ENCODE measurements around the gene MRPL14. TPM values are rescaled to one million over a fixed set of nuclear protein-coding genes. Genes with fewer than 3 reads are reported as not detected.

The MRPL14 gene
- total RNA-seq, 1 experiment from 2014 or later = 58.8 TPM

DNA sequence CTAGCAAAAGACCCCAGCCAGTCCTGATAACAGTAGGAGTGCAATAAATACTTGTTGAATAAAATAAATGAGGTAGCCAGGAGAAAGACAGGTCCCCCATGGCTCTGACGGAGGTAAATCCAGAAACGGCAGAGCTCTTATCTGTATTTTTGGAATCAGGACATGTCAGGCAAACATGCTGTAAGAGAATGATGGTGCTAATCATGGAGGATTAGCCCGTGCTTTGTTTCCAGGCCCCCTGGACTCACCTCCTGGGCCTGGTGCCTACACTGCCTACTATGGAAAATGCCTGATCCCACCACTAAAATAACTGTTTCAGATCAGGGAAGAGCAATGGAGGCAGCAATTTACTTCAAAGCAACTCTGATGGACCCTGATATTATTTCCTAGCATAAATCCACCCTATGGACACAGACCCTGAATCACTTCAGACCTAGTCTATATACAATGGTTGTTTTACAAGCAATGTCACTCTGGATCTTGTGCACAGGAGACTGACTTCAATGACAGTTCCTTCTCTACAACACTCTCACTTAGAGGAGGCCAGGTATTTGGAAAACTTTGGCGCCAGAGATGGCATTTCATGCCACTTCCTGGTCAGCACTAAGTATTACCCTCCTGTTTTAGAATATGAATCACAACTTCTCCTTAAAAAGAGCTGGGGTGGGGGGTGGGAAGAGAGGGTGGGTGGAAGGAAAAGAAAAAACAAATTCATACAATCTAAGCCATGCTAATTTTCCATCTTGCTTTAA, 6.4 kb downstream of the MRPL14 start:
- no peak overlapping the region for H3K27ac ChIP-seq

DNA sequence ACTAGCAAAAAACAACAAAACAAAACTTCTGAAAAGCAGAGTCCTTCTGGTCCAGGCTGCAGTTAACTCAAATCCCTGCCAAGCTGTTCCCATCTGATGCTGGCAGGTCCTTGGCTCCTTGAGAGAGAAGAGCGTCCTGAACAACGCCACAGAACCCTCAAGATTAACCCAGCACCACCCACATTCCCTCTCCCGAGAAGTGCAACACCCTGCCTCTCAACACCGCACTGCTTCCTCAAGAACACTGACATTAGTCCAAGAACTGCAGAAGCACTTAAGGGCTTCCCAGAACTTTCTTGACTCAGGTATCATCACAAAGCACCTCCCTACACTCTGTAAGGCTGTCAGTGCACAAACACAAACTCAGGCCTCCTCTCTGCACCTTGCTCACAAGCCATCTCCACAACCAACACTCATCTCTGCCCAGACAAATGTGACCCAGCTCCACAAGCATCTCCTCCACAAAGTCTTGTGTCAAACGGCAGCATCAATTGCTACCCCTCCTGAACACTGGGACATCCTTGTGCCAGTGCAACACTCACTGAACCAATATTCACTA, 7.5 kb downstream of the MRPL14 start:
- no peak for DNase-seq
- Histone ChIP-seq H3K4me3 (no peak overlapping the region), H3K9me3 (replicated peaks) (no peaks in the 10 kb centered on the region), H3K36me3 (peaks cover 13% of the 10 kb centered on the region), H3K27me3 (no peaks in the 10 kb centered on the region), H3K27ac (no peak overlapping the region), H3K4me1 (peaks cover 6% of the 10 kb centered on the region; the same call in 1 of the 2 replicates)

More for the DNA sequence above, 6.4 kb downstream of the MRPL14 start:
- H3K9me3 ChIP-seq (replicated peaks) = no peaks in the 10 kb centered on the region
- peaks cover 10% of the 10 kb centered on the region for H3K4me1 ChIP-seq
- peaks cover 8% of the 10 kb centered on the region for H3K36me3 ChIP-seq
- no peak overlapping the region for H3K4me3 ChIP-seq
- no peaks in the 10 kb centered on the region for H3K27me3 ChIP-seq
- DNase-seq = no peak

DNA sequence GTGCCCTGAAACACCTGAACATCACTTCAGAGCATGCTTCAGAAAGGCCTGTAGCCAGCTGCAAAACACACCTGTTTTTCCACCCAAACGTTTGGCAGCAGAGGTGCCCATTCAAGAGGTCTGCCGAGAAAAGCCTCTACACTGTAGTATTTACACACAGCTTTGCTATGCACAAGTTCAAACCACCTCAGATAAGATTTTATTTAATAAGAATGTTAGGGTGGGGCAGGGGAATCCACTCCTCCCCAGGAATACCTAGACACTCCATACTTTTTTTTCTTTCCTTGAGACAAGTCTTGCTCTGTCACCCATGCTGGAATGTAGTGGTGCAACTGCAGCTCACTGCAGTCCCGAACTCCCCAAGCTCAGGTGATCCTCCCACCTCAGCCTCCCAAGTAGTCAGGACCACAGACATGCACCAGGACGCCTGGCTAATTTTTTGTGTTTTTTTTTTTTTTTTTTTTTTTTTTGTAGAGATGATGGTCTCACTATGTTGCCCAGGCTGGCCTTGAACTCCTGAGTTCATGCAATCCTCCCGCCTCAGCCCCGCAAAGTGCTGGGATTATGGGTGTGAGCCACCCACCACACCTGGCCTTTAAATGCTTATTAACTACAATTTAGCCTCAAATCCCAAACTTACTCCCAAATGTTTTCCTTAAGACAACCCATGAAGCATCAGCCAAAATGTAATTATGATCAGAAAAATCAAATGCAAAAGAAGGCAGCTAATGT, 9.7 kb downstream of the MRPL14 start:
- Histone ChIP-seq H3K27ac (no peak overlapping the region), H3K27me3 (no peaks in the 10 kb centered on the region), H3K9me3 (replicated peaks) (no peaks in the 10 kb centered on the region), H3K4me1 (0 out of 2 replicates have a peak, but pooled peaks cover 4% of the 10 kb centered on the region), H3K4me3 (no peak overlapping the region), H3K36me3 (peaks cover 29% of the 10 kb centered on the region)
- DNase-seq = no peak

DNA sequence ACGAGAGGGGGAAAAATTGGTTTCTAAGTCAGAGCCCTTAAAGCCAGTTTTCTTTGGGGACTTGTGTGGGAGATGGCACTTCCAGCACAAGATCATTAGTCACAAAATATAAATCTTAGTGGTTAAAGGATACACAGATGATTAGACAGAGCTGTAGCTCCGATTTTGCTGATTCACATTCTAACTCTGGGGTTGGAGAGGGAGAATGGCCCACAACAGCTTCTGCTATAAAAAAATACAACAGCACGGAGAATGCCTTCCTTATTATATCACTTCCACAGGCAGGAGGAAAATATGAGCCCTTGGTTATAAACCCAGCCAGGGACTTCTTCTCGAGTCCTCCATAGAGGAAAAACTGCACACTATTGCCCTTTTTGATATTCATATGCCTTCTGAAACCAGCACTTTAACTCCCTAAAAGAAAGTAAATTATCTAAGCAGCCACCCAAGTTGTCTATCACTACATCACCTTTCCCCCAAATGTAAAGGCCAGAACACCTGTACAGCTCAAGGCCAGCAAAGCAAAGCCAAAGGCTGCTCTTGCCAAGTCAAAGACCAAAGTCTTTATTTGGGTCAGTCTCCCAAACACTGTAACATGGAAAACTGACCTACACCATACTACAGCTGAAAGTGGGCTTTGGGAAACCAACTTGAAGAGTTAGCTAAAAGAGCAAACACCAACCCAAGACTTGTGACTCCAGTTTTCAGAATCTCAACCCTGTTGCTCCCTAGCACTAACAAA, 10.4 kb downstream of the MRPL14 start:
- Histone ChIP-seq H3K36me3 (peaks cover 35% of the 10 kb centered on the region), H3K4me3 (no peak overlapping the region), H3K9me3 (replicated peaks) (no peaks in the 10 kb centered on the region), H3K4me1 (0 out of 2 replicates have a peak, but pooled peaks cover 4% of the 10 kb centered on the region), H3K27me3 (no peaks in the 10 kb centered on the region), H3K27ac (no peak overlapping the region)
- no peak for DNase-seq

DNA sequence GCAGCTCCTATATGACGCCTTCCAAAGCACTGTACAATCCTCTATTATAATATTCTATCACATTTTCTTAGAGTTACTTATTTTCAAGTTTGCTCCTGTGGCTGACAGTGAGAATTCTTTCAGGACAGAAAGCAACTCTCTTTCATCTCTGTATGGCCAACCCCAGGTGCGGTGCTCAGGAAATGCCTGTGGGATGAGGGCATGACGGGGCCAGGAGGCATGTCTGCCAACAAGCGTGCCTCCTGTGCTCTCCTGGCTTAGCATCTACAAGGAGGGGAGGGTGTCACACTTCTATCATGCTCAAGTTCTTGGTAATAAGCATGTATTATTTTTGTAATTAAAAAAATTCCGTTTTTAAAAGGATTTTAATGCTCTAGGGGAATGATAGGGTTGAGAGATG, 11.4 kb downstream of the MRPL14 start:
- no peak overlapping the region for H3K27ac ChIP-seq
- H3K4me3 ChIP-seq = no peak overlapping the region
- no peak for DNase-seq

DNA sequence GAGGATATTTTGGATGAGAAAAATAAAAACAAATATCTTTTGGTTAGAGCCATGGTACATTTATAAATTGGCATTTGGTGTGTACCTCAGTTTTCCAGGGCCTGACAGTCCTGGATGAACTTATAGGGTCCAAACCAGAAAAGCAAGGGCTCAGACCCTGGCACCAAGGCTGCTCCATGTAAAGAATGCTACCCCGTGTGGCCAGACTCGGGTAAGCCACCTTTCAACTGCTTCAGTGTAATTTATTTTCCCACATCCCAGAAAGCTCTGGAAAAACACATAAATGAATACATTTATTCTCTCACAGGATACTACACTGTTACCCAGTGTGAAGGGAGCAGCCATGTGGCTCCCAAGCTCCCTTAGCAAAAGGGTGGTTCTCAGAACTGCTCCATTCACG, 13.8 kb downstream of the MRPL14 start:
- H3K4me3 ChIP-seq = no peak overlapping the region
- H3K9me3 ChIP-seq (replicated peaks) = no peaks in the 10 kb centered on the region
- 0 out of 2 replicates have a peak, but pooled peaks cover 4% of the 10 kb centered on the region for H3K4me1 ChIP-seq
- DNase-seq = no peak
- H3K27ac ChIP-seq = no peak overlapping the region
- H3K36me3 ChIP-seq = peaks cover 36% of the 10 kb centered on the region
- H3K27me3 ChIP-seq = no peaks in the 10 kb centered on the region

More for the DNA sequence above, 11.4 kb downstream of the MRPL14 start:
- Histone ChIP-seq H3K36me3 (peaks cover 36% of the 10 kb centered on the region), H3K4me1 (0 out of 2 replicates have a peak, but pooled peaks cover 4% of the 10 kb centered on the region), H3K27me3 (no peaks in the 10 kb centered on the region), H3K9me3 (replicated peaks) (no peaks in the 10 kb centered on the region)

- Histone ChIP-seq H3K4me1 (no peaks in the 10 kb centered on the region), H3K27ac (no peak overlapping the region), H3K9me3 (replicated peaks) (no peaks in the 10 kb centered on the region), H3K4me3 (no peak overlapping the region), H3K36me3 (peaks cover 37% of the 10 kb centered on the region), H3K27me3 (no peaks in the 10 kb centered on the region)
- DNase-seq = no peak
Observed at GRCh38 chr6:44111434-44112417, 15.5 kb downstream of the MRPL14 start.

DNA sequence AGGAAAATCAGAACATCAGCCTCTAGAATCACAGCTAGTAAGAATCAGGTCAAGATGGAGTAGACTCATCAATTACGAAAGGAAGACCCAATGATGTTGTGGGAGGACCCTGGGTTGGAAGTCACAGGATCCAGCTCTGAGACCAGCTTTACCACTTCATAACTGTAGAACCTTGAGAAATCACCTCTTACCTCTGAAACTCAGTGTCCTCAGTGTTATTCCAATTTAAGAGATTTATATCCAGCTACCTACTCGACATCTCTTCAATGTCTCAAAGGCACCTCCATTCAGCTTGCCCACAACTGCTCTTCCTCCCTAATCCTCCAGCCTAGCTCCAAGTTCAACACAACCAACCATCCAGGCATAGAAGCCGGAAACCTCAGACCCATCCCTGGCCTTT, 16.3 kb downstream of the MRPL14 start:
- Histone ChIP-seq H3K36me3 (peaks cover 34% of the 10 kb centered on the region), H3K27ac (no peak overlapping the region), H3K4me1 (no peaks in the 10 kb centered on the region), H3K9me3 (replicated peaks) (no peaks in the 10 kb centered on the region), H3K27me3 (no peaks in the 10 kb centered on the region), H3K4me3 (no peak overlapping the region)
- DNase-seq = no peak

- H3K4me1 ChIP-seq = no peaks in the 10 kb centered on the region
- no peak for DNase-seq
- H3K4me3 ChIP-seq = no peak overlapping the region
- no peaks in the 10 kb centered on the region for H3K27me3 ChIP-seq
- H3K9me3 ChIP-seq (replicated peaks) = no peaks in the 10 kb centered on the region
- H3K36me3 ChIP-seq = peaks cover 30% of the 10 kb centered on the region
- H3K27ac ChIP-seq = no peak overlapping the region
Observed at GRCh38 chr6:44110005-44110676, 17.1 kb downstream of the MRPL14 start.

GRCh38 chr6:44109212-44109611, 18.0 kb downstream of the MRPL14 start:
- Histone ChIP-seq H3K36me3 (peaks cover 29% of the 10 kb centered on the region), H3K9me3 (replicated peaks) (no peaks in the 10 kb centered on the region), H3K27me3 (no peaks in the 10 kb centered on the region), H3K4me1 (no peaks in the 10 kb centered on the region), H3K27ac (no peak overlapping the region), H3K4me3 (no peak overlapping the region)
- DNase-seq = no peak

DNA sequence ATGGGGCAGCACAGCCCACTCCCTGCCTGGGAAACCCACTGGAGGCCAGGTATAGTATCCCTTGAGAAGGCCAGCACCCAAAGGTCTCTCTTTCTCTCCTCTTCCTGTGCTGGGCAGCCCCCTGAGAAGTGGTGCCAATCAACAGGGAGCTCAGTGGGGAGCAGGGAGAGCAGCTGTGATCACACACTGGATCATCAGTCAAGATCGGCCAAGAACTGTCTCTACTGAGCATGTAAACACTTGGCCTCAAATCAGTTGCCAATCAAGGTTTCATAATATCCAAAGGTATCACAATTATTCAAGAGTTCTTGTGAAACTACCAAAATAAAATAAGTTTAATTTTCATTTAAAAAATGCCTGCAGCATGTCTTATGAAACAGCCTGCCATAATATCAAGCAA, 18.8 kb downstream of the MRPL14 start:
- DNase-seq = no peak
- H3K27me3 ChIP-seq = no peaks in the 10 kb centered on the region
- H3K36me3 ChIP-seq = peaks cover 28% of the 10 kb centered on the region
- no peaks in the 10 kb centered on the region for H3K4me1 ChIP-seq
- H3K4me3 ChIP-seq = no peak overlapping the region
- no peak overlapping the region for H3K27ac ChIP-seq
- no peaks in the 10 kb centered on the region for H3K9me3 ChIP-seq (replicated peaks)

DNA sequence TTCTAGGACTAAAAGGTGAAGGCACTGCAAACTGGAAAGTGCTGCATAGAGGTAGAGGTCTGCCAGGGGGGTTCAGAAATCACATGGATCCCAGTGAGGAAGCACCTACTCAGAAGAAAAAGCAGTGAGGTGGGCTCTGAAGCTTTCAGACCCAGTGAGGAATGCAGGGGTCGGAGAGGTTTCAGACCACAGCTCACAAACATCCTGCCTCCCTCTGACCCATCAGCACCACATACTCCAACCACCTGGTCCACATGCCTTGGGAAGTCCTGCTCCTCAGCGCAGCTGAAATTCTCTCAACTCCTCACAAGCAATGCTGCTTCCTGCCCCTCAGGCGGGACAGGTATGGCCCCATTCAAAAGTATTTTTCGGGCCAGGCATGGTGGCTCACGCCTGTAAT, 20.2 kb downstream of the MRPL14 start:
- DNase-seq = no peak
- no peaks in the 10 kb centered on the region for H3K4me1 ChIP-seq
- H3K4me3 ChIP-seq = no peak overlapping the region
- no peaks in the 10 kb centered on the region for H3K9me3 ChIP-seq (replicated peaks)
- no peaks in the 10 kb centered on the region for H3K27me3 ChIP-seq
- no peak overlapping the region for H3K27ac ChIP-seq
- H3K36me3 ChIP-seq = peaks cover 17% of the 10 kb centered on the region

DNA sequence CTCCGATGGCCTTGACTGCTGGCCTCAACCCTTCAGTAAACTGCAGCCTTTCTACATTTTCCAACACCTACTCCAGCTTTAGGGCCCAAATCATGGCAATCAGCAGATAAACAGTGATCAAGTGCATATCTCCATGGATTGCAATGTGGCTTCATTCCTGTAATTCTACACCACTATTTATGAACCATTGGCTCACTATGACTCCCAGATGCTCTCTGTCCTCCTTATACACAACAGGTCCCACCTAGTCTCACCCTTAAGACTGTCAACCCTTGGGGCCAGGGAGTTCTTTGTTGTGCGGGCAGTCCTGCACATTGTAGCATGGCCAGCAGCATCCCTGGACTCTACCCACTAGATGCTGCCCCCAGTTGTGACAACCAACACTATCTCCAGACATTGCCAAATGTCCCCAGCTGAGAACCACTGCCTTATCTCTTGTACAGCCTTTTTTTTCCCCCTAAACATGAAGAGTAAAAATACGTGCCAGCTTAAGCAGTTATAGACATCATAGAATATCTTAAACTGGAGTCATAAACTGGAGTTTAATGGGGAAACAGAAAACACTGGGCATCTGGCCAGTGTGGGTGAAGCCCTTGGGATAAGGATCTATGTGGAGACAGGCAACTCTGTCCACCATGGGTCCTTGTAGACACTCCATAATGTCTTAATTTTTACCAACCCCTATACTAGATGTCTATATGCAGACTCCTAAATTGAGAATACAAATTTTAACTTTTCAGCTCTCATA, 21.1 kb downstream of the MRPL14 start:
- Histone ChIP-seq H3K27ac (no peak overlapping the region), H3K4me3 (no peak overlapping the region), H3K36me3 (peaks cover 14% of the 10 kb centered on the region), H3K27me3 (no peaks in the 10 kb centered on the region), H3K9me3 (replicated peaks) (no peaks in the 10 kb centered on the region), H3K4me1 (no peaks in the 10 kb centered on the region)
- DNase-seq = no peak
